Ramos (cell line): Measurements from ENCODE around the gene SMKR1.
"Not testable (repeated sequence)": the region's sequence is repeated elsewhere in the genome, so short reads cannot be mapped to it uniquely, and the experiment has no call there.

ENCODE experiments used
- in situ Hi-C: fragments of 300-500 bp; cut with MboI; formaldehyde crosslinking; loops from one replicate; pipeline ENCODE4 v1.14.3; 2022; ENCODE audit warnings: low sequenced_read_pairs; ENCODE audit not compliant: unreplicated experiment

Gene SMKR1

DNA sequence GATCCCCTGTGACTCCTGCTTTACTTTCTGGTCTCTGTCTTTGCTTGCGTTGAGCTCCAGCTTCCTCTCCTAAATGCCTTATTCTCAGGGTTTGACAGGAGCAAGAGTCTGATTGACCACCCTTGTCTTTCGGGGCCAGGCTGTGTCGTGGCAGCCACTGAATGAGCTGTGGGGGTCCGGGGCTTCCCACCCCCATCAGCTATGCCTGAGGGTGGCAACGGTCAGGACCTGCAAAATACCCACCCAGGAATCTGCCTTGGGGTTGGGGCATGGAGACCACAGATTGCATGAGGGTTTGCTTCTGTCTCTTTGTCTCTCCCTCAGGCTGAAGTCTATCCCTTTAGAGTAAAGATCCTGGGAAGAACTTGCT lies 20.6 kb downstream of the SMKR1 start:
- in situ Hi-C loops, result no loop called here

DNA sequence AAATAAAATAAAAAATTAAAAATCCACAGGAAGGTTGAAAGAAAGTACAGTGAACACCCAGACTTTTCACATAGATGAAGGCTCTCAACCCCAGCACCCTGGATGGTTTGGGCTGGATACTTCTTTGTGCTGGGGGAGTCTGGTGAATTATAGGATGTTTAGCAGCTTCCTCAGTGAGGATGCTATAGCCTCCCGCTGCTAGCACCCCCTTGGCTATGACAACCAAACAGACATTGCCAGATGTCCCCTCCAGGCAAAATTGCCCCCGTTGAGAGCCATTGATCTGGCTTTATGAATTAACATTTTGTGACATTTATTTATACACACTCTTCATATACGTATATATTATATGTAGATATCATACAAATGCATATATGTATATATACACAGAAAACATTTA lies 21.6 kb downstream of the SMKR1 start:
- in situ Hi-C loops, result no loop called here

DNA sequence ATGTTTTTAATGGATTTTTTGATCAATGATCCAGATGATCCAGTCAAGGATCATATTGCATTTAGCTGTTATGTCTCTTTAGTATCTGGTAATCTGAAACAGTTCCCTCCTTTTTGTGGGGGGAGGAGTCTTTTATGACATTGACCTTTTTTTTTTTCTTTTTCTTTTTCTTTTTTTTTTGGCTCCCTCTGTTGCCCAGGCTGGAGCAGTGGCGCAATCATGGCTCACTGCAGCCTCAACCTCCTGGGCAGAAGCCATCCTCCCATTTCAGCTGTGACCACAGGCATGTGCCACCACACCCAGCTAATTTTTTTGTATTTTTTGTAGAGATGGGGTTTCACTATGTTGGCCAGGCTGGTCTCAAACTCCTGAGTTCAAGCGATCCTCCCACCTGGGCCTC lies 22.1 kb downstream of the SMKR1 start:
- in situ Hi-C loops, result not testable (repeated sequence)

DNA sequence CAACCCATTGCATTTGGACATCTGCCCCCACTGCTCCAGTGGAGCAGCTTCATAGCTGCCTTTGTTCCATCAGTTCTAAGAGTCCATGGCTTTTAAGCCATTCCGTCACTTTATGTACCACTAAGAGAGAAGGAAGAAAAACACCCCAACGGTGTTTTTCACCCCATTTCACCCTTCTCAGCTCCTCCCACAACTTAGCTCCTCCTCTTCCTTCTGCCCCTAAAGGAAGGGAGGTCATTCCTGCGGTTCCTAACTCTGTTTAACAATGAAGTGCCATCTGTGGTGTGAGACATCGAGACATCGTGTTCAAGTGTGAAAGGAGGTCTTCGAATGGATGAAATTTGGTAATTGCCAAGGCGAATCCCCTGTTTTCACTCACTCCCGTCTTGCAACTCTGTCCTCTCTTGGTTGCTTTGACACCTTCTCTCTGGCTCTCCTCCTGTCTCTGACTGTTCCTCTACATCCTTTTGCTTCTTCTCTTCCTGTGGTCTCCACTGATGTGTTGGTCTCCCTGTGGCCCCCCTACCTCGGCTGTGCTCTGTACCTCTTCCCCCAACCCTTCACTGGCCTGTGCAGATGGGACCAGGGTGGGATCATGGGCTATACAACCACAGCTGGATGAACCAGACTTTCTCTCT lies 23.0 kb downstream of the SMKR1 start:
- in situ Hi-C loops, result no loop called here

DNA sequence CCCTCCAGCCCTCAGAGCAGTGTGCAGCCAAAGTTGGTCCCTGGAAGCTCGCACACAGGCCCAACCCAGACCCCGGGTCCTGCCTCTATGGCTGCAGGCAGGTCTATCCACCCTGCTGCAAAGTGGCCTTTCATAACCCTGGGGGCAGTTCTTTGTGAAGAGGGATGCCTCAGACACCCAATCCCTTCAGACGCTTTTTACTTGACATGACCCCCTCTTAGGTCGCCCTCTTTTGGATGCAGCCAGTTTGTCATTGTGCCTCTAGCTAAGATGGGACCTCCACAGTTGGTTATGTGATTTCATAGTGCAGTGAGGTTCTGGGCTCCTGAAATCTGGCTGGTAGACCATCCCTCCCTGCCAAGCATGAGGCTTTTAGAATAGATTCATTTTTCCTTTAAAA lies 27.3 kb downstream of the SMKR1 start:
- in situ Hi-C loops, result no loop called here

DNA sequence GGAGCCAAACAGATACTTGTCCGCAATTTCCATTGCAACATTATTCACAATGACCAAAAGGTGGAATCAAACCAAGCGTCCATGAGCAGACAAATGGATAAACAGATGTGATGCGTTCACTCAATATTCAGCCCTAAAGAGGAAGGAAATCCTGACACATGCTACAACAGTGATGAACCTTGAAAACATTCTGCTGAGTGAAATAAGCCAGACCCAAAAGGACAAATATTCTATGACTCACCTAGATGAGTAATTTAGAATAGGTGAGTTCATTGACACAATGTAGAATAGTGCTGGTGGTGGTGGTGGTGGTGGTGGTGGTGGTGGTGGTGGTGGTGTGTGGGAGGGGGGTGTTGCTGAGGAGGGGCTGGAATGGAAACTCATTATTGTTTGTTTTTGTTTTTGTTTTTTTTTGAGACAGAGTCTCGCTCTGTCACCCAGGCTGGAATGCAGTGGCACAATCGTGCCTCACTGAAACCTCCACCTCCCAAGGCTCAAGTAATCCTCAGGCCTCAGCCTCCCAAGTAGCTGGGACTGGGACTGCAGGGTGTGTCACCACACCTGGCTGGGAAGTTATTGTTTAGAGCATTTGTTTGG lies 28.6 kb downstream of the SMKR1 start:
- in situ Hi-C loops, result no loop called here

DNA sequence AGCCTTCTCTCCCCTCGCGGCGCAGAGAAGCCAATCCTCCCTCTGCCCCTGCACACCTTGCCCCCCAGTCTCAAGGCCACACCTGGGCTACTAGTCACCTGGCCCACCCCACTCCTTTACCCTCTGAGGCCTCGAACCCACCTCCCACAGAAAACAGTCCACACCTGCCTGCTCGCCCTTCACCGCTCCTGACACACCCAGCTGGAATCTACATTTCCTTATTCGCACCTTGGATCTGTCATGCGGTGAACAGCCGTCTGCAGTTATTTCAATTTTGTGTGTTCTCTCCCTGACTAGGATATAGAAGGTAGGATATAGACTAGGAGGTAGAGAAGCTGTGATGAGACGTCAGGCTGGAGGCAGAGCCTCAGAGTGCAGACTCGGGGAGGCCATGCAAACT lies 29.4 kb downstream of the SMKR1 start:
- in situ Hi-C loops, result no loop called here

DNA sequence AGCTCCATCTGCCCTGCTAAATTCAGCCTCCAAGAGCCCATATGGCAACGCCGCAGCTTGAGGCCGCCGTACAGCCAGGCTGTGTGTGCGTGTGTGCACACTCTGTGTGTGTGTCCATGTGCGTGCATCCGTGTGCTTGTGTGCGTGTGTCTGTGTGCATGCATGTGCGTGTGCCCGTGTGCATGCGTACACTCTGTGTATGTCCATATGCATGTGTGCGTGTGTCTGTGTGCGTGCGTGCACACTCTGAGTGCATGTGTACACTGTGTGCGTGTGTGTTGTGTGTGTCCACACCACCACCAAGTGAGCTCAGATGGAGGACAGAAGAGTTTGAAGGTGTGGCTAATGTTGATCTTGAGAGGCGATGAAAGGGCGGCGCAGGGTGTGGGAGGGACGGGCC lies 30.0 kb downstream of the SMKR1 start:
- in situ Hi-C loops, result no loop called here

DNA sequence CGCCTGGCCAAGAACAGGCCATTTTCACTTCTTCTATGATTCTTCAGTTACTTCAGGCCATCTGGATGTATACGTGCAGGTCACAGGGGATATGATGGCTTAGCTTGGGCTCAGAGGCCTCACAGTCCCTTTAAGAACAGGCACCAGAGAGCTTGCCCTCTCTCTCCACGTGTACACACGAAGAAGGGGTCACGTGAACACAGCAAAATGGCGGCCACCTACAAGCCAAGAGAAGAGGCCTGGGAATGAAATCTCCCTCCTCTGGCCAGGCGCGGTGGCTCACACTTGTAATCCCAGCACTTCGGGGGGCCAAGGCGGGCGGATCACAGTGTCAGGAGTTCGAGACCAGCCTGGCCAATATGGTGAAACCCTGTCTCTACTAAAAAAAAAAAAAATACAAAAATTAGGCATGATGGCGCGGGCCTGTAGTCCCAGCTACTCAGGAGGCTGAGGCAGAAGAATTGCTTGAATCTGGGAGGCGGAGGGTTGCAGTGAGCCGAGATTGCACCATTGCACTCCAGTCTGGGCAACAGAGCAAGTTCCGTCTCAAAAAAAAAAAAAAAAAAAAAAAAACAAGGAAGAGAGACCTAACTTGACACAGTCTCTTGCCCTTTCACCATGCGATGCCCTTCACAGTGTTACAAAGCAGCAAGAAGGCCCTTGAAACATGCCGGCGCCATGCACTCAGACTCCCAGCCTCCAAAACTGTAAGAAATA lies 32.4 kb downstream of the SMKR1 start:
- in situ Hi-C loops, result not testable (repeated sequence)

DNA sequence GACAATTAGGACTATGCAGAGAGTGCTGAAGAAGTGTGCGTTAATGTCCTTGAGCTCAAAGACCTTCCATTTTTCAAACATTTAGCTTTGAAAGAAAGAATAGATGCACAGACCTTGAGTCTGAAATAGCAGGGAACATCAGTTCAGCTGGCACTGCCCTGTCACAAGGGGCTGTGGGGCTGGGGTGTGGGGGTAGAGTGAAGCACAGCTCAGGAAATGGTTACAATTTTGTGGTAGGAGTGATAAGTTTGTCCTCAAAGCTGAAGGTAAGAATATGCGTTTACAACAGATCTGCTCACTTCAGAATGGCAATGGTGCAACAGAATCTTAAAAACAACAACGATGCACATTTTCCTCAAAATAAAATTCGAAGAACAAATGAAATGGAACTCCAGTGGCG lies 33.6 kb downstream of the SMKR1 start:
- in situ Hi-C loops, result no loop called here

DNA sequence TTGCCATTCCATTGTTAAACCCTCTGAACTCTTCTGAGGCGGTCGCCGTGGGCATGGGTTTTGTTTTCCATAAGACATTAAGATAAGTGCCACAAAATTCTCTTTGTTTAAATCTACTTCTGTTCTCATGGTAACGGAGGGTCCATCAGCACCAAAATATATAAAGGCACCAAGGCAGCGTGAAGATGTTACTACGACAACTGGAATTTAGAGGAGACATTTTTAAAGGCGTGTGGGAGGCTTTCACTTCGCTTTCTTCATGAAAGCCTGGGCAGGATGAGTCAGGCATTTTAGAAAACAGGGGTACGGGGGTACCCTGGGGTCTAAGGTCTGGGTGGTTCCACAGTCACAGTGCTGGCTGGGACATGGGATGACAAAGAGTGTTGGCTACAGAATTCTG lies 34.0 kb downstream of the SMKR1 start:
- in situ Hi-C loops, result no loop called here

DNA sequence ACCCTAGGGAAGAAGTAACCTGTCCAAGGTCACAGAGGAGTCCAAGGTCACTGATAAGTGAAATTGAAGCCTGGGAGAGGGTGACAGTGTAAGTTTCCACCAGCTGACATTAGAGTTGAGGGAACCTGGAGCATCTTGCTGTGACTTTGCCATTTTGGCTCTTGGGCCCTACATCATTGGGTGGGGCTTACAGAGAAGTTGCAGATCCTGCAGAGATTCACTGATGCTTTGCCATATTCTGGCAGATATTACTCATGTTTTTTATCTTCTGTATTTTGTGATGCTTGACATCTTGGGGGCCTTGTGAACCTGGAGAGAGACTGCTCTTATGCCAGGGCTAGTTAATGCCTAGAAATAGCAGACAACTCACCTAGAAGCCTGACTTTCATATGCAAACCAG lies 36.5 kb downstream of the SMKR1 start:
- in situ Hi-C loops, result no loop called here

DNA sequence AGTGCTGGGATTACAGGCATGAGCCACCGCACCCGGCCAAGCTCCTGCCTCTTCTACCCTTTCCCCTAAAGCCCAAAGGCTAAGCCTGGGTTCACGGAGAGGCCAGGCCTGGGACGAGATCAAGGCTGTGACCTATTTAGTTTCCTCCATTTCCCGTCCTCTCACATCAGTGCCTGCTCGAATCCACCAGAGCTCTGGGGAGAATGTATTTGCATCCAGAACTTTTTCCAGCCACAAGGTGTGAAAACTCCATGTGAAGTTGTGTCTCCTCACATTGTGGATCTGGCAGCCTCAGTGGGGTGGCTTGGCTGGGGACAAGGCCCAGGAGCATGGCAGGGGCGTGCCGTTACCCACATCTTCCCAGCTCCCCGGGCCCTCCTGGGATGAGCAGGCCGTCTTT lies 38.0 kb downstream of the SMKR1 start:
- in situ Hi-C loops, result no loop called here

DNA sequence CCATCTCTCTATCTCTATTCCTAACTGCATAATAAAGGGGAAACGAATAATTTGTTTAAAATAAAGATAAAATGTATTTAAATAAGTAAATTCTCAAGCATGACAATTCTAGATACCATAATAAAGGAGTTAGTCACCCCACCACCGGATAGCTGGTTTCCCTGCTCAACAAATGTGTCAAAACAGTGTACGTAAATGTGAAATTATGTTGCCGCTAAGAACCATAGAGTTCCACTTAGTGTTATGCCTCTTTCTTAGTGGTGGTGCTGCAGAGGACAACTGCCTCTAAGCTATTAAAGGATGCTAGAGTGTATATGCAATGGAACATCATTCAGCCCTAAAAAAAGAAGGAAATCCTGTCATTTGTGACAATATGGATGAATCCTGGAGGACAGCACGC lies 42.4 kb downstream of the SMKR1 start:
- in situ Hi-C loops, result no loop called here

DNA sequence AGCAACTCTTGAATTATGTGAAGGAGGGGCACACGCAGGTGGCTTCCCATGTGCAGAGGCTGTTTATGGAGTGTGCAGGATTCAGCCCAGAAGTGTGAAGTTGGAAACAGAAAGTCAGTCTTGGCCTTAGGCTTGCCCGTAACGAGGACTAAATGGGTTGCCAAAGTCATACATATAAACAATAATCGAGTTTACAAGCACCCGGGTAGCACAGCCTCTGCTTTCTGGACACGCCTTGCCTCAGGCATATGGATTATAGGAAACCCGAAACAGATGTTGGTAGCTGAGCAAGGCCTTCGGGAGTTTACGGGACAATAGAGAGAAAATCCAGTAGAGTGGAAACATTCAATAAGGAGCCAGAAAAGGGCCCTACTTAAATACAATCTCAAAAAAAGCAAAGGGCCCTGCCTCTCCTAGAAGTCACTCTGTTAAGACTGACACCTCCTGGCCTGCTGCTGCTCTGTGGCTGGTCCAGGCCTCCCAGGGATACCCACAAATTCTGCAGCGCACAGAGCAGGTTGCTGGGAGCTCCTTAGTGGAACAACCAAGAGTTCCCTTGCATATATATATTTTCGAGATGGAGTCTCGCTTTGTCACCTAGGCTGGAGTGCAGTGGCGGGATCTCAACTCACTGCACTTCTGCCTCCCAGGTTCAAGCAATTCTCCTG lies 48.5 kb downstream of the SMKR1 start:
- in situ Hi-C loops, result no loop called here

DNA sequence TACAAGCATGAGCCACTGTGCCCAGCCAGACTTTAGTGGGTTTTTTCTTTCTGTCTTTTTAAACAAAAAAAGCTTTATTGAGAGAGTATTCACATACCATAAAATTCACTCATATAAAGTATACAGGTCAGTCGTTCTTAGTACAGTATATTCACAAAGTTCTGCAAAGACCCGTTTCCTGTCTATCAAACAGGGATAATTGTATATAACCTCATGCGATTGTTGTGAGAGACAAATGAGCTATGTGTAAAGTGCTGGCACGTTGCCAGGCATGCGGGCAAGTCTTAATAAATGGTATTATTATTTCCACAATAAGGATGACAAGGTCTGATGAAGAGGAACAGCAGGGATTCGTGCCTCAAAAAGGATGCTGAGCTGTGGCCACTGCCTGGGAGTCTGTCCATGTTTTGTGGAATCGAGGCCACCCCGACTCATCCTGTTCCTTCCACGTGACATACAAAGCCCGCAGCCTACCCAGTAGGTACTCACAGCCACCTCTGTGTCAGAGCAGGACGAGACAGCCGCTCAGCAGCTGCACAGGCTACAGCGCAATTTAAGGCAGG lies 51.6 kb downstream of the SMKR1 start:
- in situ Hi-C loops, result no loop called here

DNA sequence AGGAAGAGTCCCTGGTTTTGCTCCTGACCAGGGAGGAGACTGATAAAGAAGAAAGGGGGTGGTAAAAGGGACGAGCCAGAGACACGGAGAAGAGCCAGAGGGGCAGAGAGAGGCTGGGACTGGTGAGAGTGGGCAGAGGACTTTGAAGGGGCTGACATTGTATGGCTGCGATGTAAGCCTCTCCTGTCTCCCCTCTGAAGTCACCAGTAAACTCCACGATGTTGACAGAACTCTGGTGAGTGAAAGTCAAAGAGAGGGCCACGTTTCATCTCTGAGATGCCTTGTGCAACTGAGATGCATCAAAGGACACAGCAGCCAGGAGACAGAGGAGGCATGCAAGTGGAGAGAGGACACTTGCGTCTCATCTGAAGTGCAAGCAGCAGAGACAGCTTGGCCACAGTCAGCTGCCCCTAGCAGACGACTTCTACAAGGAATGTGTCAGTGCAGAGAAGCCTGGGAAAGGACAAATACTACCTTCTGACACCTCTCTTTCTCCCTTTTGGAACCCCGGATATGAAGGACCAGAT lies 54.3 kb downstream of the SMKR1 start:
- in situ Hi-C loops, result no loop called here

DNA sequence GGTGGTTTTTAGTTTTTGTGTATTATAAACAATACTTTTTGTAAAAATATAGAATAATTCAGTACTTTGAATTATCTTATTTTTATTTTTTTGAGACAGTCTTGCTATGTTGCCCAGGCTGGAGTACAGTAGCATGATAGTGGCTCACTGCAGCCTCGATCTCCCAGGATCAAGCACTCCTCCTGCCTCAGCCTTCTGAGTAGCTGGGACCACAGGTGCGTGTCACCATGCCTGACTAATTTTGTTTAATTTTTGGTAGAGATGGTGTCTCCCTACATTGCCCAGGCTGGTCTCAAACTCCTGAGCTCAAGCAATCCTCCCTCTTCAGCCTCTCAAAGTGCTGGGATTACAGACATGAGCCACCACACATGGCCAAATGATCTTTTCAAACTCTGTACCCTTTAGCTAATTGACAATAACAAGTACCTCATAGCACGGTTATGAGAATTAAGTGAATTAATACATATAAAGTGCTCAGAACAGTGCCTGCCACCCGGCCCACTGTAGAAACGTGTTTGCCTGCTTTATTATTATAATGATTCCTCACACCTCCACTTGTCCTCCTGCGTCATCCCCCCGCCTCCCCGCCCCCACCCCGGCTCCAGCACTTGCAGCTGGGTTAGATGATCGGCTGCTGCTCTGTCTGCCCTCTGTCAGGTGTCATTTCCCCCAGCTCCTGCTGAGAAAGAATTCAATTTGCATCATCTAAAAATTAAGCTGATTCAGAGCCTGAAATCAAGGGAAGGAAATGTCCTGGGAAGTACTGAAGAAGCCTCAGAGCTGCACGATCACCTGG lies 55.6 kb downstream of the SMKR1 start:
- in situ Hi-C loops, result no loop called here

DNA sequence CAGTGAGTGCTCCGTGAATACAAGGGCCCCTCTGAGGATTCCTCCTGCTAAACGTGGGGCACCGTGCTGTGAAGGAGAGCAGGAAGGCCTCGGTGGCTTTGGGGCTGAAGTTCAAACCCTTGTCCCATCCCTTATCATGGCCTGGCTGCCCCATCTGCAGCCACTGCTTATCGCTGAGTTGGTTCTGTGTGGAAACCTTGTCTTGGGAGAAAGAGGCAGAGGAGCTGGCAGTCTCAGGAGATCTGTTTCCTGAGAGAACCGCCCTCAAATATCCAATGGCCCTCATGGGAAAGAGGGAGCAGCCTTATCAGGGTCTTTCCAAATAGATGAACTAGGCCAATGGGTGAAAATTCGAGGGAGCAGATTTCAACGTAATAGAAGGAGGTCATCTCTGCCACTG lies 57.2 kb downstream of the SMKR1 start:
- in situ Hi-C loops, result no loop called here

DNA sequence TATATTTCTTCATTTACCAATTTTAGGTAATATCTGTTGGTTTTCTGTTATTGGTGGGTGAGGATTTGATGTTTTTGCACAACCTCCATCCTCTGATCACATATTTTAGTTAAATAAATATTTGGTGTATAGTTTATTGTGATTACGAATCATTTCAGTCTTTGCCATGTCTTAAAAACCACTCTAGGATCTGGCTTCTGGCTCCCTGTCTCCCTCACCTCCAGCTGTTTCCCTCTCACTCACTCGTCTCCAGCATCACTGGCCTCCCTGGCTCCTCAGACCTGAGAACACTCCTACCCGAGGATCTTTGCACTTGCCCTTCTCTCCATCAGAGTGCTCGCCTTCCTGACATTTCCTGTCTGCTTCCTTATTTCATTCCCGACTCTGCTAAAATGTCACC lies 58.5 kb downstream of the SMKR1 start:
- in situ Hi-C loops, result no loop called here
